MCF 10A (cell line): ENCODE results near the gene C9orf43. TPM values are rescaled to one million over a fixed set of nuclear protein-coding genes. Genes with fewer than 3 reads are reported as not detected.
A peak's percentile ranks its signal among the peaks of the same experiment; 100 is the strongest.

Experiments
- BruUV-seq: library from RNA; stranded (reverse); fragments of 400-500 nt; replicated peaks from 2 replicates; lab custom pipeline; 2021; lab: Mats Ljungman, UMichigan
- CTCF ChIA-PET: fragments of 300-600 bp; sonication (Branson Sonifier 250); formaldehyde crosslinking; extraction: SDS; loops from one replicate; lab custom pipeline; 2021; ENCODE audit warnings: antibody characterized with exemption, inconsistent platforms; lab: Yijun Ruan, JAX
- POLR2A ChIA-PET: fragments of 300-600, 350-650 bp; sonication (Branson Sonifier 250); formaldehyde crosslinking; extraction: SDS; loops from one replicate; lab custom pipeline; 2020; ENCODE audit warnings: antibody characterized with exemption, inconsistent platforms; lab: Yijun Ruan, JAX
- DNase-seq: peaks from one replicate; pipeline ENCODE4 v3.0.0-alpha.2; 2018; ENCODE audit not compliant: unreplicated experiment
- H3K27ac Mint-ChIP-seq: one replicate; pipeline ENCODE4 v1.8.0; 2022; ENCODE audit warnings: mild to moderate bottlenecking, low read depth, mixed read lengths; ENCODE audit not compliant: unreplicated experiment
- H3K27me3 Mint-ChIP-seq: one replicate; pipeline ENCODE4 v1.8.0; 2022; ENCODE audit warnings: mixed read lengths; ENCODE audit not compliant: insufficient read depth, unreplicated experiment
- H3K36me3 Mint-ChIP-seq: one replicate; pipeline ENCODE4 v1.8.0; 2022; ENCODE audit warnings: mild to moderate bottlenecking, moderate library complexity, mixed read lengths; ENCODE audit not compliant: insufficient read depth, unreplicated experiment
- H3K4me1 Mint-ChIP-seq: one replicate; pipeline ENCODE4 v1.8.0; 2022; ENCODE audit warnings: mixed read lengths; ENCODE audit not compliant: insufficient read depth, unreplicated experiment
- H3K4me3 Mint-ChIP-seq: one replicate; pipeline ENCODE4 v1.8.0; 2022; ENCODE audit warnings: mild to moderate bottlenecking, moderate library complexity, mixed read lengths; ENCODE audit not compliant: unreplicated experiment
- H3K9me3 Mint-ChIP-seq: one replicate; pipeline ENCODE4 v1.8.0; 2022; ENCODE audit warnings: mixed read lengths; ENCODE audit not compliant: unreplicated experiment
- intact Hi-C: fragments of 100-400 bp; cut with micrococcal nuclease; formaldehyde crosslinking; loops from 2 replicates; pipeline ENCODE4 v1.14.1; 2022
- total RNA-seq: library from RNA; stranded (reverse); gene quantifications from 2 replicates; pipeline ENCODE4 v1.2.3, GENCODE V29; 2022
- TF ChIP-seq, protein P1 (sequence below): fragments of 200-600 bp; IDR thresholded peaks from one replicate; pipeline ENCODE4 v1.8.0; 2022; ENCODE audit warnings: antibody characterized with exemption, mild to moderate bottlenecking; ENCODE audit not compliant: unreplicated experiment

Gene C9orf43
- total RNA-seq, 1 experiment from 2014 or later = 0.84 TPM

- BruUV-seq = no TSS peak
These were observed 13.3 kb upstream of the C9orf43 start for GRCh38 chr9:113397203-113397631.

DNA sequence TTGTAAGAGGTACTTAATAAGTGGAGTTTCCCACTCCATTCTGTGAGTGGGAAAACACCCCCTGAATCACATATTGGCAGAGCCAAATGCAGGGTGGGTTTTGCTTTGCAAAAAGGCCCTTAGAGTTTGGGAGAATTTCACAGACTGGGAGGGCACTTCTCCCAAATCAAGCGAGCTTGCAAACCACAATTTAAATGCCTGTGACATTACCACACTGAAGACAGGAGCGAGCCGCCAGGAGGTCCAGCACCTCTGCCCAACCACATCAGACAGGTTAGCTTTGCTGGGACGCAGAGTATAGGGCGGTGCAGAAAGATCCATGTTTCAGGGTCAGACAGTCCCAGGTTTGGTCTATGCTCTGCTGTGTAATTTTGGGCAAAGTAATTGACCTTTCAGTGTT, 11.8 kb upstream of the C9orf43 start:
- BruUV-seq = no TSS peak
- CTCF ChIA-PET = interaction anchor here (0.7 to 1.5 kb wide), 3 partner anchors 8 to 145 kb away, joined by 3 to 7 read pairs (median 5); no protein-coding TSS in a partner anchor

More at GRCh38 chr9:113397203-113397631, 13.3 kb upstream of the C9orf43 start:
- Mint-ChIP-seq H3K9me3 (no peaks in the 10 kb centered on the region), H3K27me3 (no peaks in the 10 kb centered on the region), H3K4me1 (peaks cover 12% of the 10 kb centered on the region), H3K4me3 (no peak overlapping the region), H3K27ac (no peak overlapping the region), H3K36me3 (no peaks in the 10 kb centered on the region)
- DNase-seq = no peak
- ChIA-PET POLR2A (no interaction called here), CTCF (interaction anchor here (0.9 kb wide), 1 partner anchor 11 kb away, joined by 4 read pairs; no protein-coding TSS in a partner anchor)
- TF ChIP-seq, protein P1, sequence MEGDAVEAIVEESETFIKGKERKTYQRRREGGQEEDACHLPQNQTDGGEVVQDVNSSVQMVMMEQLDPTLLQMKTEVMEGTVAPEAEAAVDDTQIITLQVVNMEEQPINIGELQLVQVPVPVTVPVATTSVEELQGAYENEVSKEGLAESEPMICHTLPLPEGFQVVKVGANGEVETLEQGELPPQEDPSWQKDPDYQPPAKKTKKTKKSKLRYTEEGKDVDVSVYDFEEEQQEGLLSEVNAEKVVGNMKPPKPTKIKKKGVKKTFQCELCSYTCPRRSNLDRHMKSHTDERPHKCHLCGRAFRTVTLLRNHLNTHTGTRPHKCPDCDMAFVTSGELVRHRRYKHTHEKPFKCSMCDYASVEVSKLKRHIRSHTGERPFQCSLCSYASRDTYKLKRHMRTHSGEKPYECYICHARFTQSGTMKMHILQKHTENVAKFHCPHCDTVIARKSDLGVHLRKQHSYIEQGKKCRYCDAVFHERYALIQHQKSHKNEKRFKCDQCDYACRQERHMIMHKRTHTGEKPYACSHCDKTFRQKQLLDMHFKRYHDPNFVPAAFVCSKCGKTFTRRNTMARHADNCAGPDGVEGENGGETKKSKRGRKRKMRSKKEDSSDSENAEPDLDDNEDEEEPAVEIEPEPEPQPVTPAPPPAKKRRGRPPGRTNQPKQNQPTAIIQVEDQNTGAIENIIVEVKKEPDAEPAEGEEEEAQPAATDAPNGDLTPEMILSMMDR = no peak
- intact Hi-C loops = no loop called here

DNA sequence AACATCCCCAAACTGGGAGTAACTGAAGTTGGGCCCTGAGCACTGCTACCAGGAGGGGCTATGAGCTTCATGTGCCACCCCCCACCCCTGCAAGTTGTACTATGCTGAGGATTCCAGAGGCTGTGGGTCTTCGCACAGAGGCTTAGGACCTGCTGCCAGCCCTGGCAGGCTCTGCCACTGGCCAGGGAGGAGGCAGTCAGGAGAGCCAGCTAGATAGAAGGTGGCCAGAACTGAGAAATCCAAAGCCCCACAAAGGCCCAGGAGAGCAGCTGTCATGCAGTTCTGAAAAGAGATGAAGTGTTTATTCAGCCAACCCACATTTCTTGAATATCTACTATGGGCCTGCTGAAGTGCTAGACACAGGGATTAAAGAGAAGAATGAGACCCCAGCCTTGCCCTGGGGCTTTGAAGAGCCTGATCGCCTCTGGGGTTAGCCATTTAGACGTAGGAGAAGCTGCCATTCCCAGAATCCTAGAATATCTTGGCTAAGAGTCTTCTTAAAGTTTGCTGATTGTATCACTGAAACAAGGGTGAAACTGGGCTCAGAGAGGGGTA, 10.8 kb upstream of the C9orf43 start:
- peak overlapping the region; percentile 97 for H3K4me3 Mint-ChIP-seq
- intact Hi-C loops = loop anchor here (2.0 to 10.0 kb wide), 2 partner anchors 259 to 475 kb away; no protein-coding TSS in a partner anchor
- H3K36me3 Mint-ChIP-seq = no peaks in the 10 kb centered on the region
- no peaks in the 10 kb centered on the region for H3K9me3 Mint-ChIP-seq
- ChIA-PET CTCF (interaction anchor here (0.9 to 12.6 kb wide), 5 partner anchors 9 to 125 kb away, joined by 3 to 141 read pairs (median 7); partner anchors contain the start of genes C9orf43, CDC26, POLE3 and PRPF4), POLR2A (interaction anchor here (0.6 to 3.4 kb wide), 4 partner anchors 10 to 60 kb away, joined by 3 to 48 read pairs (median 6); partner anchors contain the start of genes BSPRY, C9orf43, POLE3 and WDR31)
- H3K27ac Mint-ChIP-seq = peak overlapping the region; percentile 39
- DNase-seq = no peak
- no TSS peak for BruUV-seq
- no peaks in the 10 kb centered on the region for H3K27me3 Mint-ChIP-seq
- TF ChIP-seq, protein P1 = no peak
- peaks cover 12% of the 10 kb centered on the region for H3K4me1 Mint-ChIP-seq

More for the DNA sequence above, 11.8 kb upstream of the C9orf43 start:
- no peak overlapping the region for H3K27ac Mint-ChIP-seq
- TF ChIP-seq, protein P1 = no peak
- no peaks in the 10 kb centered on the region for H3K9me3 Mint-ChIP-seq
- DNase-seq = no peak
- peaks cover 12% of the 10 kb centered on the region for H3K4me1 Mint-ChIP-seq
- no peaks in the 10 kb centered on the region for H3K36me3 Mint-ChIP-seq
- intact Hi-C loops = no loop called here
- no peaks in the 10 kb centered on the region for H3K27me3 Mint-ChIP-seq
- H3K4me3 Mint-ChIP-seq = no peak overlapping the region
- POLR2A ChIA-PET = no interaction called here

GRCh38 chr9:113401027-113401792, 9.3 kb upstream of the C9orf43 start, which contains the start of gene ALAD:
Gene ALAD, minus strand, starts transcription at chr9:113401284. Its CDS starts 7,725 bp downstream, at chr9:113393559.
- POLR2A ChIA-PET = interaction anchor here (0.6 to 3.6 kb wide), 9 partner anchors 9 to 257 kb away, joined by 3 to 48 read pairs (median 5); partner anchors contain the start of genes C9orf43, CDC26, HDHD3 and POLE3
- Mint-ChIP-seq H3K36me3 (no peaks in the 10 kb centered on the region), H3K4me3 (peak within 1 kb of the TSS; percentile 97), H3K27me3 (no peaks in the 10 kb centered on the region), H3K27ac (peak within 1 kb of the TSS; percentile 82), H3K4me1 (peaks cover 12% of the 10 kb centered on the region), H3K9me3 (no peaks in the 10 kb centered on the region)
- intact Hi-C loops = loop anchor here (1.0 to 10.0 kb wide), 4 partner anchors 92 to 476 kb away; no protein-coding TSS in a partner anchor
- DNase-seq = peak; percentile 98
- no TSS peak for BruUV-seq
- CTCF ChIA-PET = interaction anchor here (0.5 to 12.6 kb wide), 25 partner anchors 9 to 615 kb away, joined by 3 to 141 read pairs (median 4); partner anchors contain the start of genes BSPRY, C9orf43, CDC26 and POLE3
- TF ChIP-seq, protein P1 = peak; percentile 86
